ENCODE measurements around the gene TAS2R60. TPM values are rescaled to one million over a fixed set of nuclear protein-coding genes. Genes with fewer than 3 reads are reported as not detected.

Gene TAS2R60
- total and polyA plus RNA-seq, 2 experiments from 2014 or later: 0.37 to 4.0 TPM

DNA sequence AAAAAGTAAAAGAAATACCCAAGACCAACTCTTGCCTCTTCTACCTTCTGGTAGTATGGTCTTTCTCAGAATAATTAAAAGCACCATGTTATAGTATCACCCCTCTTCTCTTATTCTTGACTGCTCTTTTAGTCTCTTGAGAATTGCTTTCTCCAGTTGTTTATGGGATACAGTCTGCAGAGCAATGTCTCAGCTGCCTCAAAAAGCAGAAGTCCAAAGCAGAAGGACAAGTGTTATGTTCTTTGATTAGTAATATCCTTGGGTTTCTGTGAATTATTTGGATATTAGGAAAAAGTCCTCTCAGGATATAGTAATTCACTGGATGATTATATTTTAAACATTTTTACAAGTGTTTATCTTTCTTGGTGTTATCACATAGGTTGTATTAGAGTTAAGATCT lies 41.8 kb downstream of the TAS2R60 start (continued):
- TF ChIP-seq, protein P1, sequence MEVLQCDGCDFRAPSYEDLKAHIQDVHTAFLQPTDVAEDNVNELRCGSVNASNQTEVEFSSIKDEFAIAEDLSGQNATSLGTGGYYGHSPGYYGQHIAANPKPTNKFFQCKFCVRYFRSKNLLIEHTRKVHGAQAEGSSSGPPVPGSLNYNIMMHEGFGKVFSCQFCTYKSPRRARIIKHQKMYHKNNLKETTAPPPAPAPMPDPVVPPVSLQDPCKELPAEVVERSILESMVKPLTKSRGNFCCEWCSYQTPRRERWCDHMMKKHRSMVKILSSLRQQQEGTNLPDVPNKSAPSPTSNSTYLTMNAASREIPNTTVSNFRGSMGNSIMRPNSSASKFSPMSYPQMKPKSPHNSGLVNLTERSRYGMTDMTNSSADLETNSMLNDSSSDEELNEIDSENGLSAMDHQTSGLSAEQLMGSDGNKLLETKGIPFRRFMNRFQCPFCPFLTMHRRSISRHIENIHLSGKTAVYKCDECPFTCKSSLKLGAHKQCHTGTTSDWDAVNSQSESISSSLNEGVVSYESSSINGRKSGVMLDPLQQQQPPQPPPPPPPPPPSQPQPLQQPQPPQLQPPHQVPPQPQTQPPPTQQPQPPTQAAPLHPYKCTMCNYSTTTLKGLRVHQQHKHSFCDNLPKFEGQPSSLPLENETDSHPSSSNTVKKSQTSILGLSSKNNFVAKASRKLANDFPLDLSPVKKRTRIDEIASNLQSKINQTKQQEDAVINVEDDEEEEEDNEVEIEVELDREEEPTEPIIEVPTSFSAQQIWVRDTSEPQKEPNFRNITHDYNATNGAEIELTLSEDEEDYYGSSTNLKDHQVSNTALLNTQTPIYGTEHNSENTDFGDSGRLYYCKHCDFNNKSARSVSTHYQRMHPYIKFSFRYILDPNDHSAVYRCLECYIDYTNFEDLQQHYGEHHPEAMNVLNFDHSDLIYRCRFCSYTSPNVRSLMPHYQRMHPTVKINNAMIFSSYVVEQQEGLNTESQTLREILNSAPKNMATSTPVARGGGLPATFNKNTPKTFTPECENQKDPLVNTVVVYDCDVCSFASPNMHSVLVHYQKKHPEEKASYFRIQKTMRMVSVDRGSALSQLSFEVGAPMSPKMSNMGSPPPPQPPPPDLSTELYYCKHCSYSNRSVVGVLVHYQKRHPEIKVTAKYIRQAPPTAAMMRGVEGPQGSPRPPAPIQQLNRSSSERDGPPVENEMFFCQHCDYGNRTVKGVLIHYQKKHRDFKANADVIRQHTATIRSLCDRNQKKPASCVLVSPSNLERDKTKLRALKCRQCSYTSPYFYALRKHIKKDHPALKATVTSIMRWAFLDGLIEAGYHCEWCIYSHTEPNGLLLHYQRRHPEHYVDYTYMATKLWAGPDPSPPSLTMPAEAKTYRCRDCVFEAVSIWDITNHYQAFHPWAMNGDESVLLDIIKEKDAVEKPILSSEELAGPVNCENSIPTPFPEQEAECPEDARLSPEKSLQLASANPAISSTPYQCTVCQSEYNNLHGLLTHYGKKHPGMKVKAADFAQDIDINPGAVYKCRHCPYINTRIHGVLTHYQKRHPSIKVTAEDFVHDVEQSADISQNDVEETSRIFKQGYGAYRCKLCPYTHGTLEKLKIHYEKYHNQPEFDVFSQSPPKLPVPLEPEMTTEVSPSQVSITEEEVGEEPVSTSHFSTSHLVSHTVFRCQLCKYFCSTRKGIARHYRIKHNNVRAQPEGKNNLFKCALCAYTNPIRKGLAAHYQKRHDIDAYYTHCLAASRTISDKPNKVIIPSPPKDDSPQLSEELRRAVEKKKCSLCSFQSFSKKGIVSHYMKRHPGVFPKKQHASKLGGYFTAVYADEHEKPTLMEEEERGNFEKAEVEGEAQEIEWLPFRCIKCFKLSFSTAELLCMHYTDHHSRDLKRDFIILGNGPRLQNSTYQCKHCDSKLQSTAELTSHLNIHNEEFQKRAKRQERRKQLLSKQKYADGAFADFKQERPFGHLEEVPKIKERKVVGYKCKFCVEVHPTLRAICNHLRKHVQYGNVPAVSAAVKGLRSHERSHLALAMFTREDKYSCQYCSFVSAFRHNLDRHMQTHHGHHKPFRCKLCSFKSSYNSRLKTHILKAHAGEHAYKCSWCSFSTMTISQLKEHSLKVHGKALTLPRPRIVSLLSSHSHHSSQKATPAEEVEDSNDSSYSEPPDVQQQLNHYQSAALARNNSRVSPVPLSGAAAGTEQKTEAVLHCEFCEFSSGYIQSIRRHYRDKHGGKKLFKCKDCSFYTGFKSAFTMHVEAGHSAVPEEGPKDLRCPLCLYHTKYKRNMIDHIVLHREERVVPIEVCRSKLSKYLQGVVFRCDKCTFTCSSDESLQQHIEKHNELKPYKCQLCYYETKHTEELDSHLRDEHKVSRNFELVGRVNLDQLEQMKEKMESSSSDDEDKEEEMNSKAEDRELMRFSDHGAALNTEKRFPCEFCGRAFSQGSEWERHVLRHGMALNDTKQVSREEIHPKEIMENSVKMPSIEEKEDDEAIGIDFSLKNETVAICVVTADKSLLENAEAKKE (CRISPR knock-in tag; IDR thresholded peaks at IDR 0.05): no peak
- TF ChIP-seq ZNF114 (CRISPR knock-in tag; IDR thresholded peaks at IDR 0.05): no peak
- TF ChIP-seq, protein P2, sequence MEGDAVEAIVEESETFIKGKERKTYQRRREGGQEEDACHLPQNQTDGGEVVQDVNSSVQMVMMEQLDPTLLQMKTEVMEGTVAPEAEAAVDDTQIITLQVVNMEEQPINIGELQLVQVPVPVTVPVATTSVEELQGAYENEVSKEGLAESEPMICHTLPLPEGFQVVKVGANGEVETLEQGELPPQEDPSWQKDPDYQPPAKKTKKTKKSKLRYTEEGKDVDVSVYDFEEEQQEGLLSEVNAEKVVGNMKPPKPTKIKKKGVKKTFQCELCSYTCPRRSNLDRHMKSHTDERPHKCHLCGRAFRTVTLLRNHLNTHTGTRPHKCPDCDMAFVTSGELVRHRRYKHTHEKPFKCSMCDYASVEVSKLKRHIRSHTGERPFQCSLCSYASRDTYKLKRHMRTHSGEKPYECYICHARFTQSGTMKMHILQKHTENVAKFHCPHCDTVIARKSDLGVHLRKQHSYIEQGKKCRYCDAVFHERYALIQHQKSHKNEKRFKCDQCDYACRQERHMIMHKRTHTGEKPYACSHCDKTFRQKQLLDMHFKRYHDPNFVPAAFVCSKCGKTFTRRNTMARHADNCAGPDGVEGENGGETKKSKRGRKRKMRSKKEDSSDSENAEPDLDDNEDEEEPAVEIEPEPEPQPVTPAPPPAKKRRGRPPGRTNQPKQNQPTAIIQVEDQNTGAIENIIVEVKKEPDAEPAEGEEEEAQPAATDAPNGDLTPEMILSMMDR (conservative IDR thresholded peaks at IDR 0.05; ENCODE audit: low read depth in 2 of 2): no peak
- TF ChIP-seq STAT1 (IDR thresholded peaks at IDR 0.05; ENCODE audit: unreplicated experiment): no peak
- no peak for TF ChIP-seq POLR2AphosphoS5 (IDR thresholded peaks at IDR 0.05; ENCODE audit: low read depth)
- no peak for TF ChIP-seq CREB1 (CRISPR knock-in tag; IDR thresholded peaks at IDR 0.05; ENCODE audit: low read depth)
- no peak for TF ChIP-seq JUNB (IDR thresholded peaks at IDR 0.05; ENCODE audit: unreplicated experiment)

DNA sequence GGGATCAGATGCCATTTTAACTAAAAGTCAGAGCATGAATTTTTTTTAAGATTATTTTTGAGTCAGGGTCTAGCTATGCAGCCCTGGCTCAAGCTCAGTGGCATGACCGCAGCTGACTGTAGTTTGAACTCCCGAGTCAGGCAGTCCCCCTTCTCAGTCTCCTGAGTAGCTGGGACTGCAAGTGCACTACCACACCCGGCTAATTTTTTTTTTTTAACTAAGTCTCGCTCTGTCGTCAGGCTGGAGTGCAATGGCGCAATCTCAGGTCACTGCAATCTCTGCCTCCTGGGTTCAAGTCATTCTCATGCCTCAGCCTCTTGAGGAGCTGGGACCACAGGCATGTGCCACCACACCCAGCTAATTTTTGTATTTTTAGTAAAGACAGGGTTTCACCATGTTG lies 42.2 kb downstream of the TAS2R60 start:
- no peak overlapping the region for H3K4me3 ChIP-seq
- no peaks in the 10 kb centered on the region for H3K36me3 ChIP-seq (ENCODE audit: insufficient read depth)
- no peaks in the 10 kb centered on the region for H3K36me3 Mint-ChIP-seq (ENCODE audit: low read depth)
- H3K4me3 Mint-ChIP-seq: no peak overlapping the region
- H3K27me3 ChIP-seq (ENCODE audit: insufficient read depth): no peaks in the 10 kb centered on the region
- H3K27me3 Mint-ChIP-seq (ENCODE audit: insufficient read depth, low read depth, poor library complexity): no peaks in the 10 kb centered on the region
- ATAC-seq (no peak), DNase-seq (ENCODE audit: low spot score) (no peak)
- no peaks in the 10 kb centered on the region for H3K4me1 Mint-ChIP-seq
- H3K9me2 ChIP-seq (ENCODE audit: insufficient read depth): no peaks in the 10 kb centered on the region
- H3K9me3 Mint-ChIP-seq: no peaks in the 10 kb centered on the region
- no peak overlapping the region for H2AFZ ChIP-seq
- H3F3A ChIP-seq (replicated peaks; ENCODE audit: low read depth): no peaks in the 10 kb centered on the region
- H3K4me1 ChIP-seq (ENCODE audit: insufficient read depth): no peaks in the 10 kb centered on the region
- H3K27ac Mint-ChIP-seq: no peak overlapping the region
- no peaks in the 10 kb centered on the region for H4K20me1 ChIP-seq (replicated peaks; ENCODE audit: insufficient read depth)
- no peaks in the 10 kb centered on the region for H3K79me2 ChIP-seq (replicated peaks; ENCODE audit: insufficient read depth)
- no peak overlapping the region for H3K4me2 ChIP-seq
- H3K27ac ChIP-seq (ENCODE audit: low read depth): no peak overlapping the region
- TF ChIP-seq POLR2AphosphoS5 (IDR thresholded peaks at IDR 0.05; ENCODE audit: low read depth): no peak
- no peak for TF ChIP-seq JUNB (IDR thresholded peaks at IDR 0.05; ENCODE audit: unreplicated experiment)
- TF ChIP-seq ZNF114 (CRISPR knock-in tag; IDR thresholded peaks at IDR 0.05): no peak
- TF ChIP-seq, protein P1 (CRISPR knock-in tag; IDR thresholded peaks at IDR 0.05): no peak
- TF ChIP-seq NANOG (IDR thresholded peaks at IDR 0.05; ENCODE audit: borderline replicate concordance): no peak
